Activated naive CD8-positive, alpha-beta T cell treated with anti-CD3 and anti-CD28 coated beads, Interleukin-2, amount 50 U/mL, for 16 hours (primary cell): ENCODE measurements around the gene FKRP.
"Not testable (repeated sequence)": the region's sequence is repeated elsewhere in the genome, so short reads cannot be mapped to it uniquely, and the experiment has no call there.

Experiments used
- DNase-seq: peaks from one replicate; pipeline ENCODE4 v3.0.0-alpha.2; 2020; ENCODE audit warnings: low read depth, low spot score

FKRP gene

DNA sequence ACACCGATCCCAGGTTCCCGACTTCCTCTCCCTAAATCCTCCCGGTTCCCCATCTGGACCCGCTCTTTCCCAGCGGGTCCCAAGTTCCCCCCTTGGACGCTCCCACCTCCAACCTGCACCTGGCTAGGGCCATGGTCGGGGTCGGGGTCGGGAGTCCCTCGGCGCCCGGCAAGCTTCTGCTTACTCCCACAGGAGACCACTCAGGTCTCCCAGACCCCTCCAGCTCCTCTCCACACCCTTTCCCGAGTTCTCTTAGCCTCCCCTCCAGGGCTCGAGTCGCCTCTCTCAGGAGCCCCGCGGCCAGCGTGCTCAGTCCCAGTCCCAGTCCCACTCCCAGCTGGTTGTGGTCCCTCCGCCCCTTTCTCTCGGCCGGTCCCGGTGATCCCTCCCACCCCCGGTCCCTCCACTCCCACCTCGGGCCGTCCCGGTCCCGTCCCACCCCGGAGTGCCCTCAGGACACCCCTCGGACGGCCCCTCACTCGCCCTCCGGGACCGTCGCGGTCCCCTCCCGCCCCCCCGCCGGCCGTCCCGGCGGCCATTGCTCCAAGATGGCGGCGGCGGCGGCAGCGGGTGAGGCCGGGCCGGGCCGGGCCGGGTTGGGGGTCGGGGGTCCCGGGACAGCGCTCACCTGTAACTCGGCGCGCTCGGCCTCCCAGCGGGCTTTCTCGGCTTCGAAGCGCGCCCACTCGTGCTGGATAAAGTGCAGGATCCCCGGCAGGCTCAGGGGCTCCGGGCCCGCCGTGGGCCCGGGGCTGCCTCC, at the start of gene FKRP:
Gene FKRP, plus strand, starts transcription at position 537 of the 760 bp plus-strand sequence. CDS start 9,394 bp downstream, outside the sequence.
- no peak for DNase-seq

DNA sequence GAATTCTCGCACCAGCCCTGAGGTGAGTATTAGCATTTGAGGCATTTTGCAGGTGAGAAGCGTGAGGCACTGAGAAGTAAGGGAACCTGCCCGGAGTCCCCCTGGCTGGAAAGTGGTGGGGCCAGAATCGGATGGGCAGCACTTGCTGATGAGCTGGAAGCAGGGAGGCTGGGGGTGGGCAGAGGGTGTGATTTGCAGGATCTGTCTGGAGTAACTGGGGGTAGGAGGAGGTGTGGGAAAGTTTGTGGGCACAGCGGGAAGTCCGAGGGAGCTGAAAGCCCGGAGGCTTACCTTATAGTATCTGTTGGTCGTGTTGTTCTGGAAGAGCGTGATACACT, 49.0 kb upstream of the FKRP start:
- DNase-seq: no peak

DNA sequence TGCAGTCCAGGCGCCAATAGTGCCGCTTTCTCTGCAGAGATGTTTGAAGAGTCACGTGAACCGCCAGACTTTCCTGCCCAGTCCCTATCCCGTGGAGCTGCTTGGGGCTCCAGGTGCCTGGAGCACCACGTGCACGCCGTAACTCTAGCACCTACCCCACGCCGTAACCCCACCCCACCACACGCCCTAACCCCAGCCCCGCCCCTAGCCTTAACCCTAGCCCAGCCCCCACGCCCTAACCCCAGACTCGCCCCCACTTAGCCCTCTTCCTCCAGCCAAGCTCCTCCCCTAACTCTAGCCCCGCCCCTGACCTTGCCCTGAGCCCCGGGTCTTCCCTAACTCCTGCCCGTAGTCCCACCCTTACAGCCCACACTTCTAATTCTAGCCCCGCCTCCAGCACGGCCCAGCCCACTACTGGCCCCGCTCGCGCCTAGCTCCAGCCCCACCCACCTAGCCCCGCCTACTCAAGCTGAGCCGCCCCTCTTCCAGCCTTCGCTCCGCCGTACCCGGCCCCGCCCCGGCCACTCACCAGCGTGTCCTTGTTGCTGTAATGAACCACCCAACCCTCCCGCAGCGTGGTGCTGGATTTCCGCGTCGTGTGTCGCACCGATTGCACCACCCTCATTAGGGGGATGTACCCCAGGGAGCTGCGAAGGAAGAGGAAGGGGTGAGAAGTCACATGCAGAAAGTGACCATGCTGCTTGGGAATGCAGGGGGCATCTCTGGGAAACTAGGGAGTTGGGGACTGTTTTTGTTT, 48.5 kb upstream of the FKRP start:
- DNase-seq: no peak

- no peak for DNase-seq
Observed at GRCh38 chr19:46698395-46699321, 47.2 kb upstream of the FKRP start.

DNA sequence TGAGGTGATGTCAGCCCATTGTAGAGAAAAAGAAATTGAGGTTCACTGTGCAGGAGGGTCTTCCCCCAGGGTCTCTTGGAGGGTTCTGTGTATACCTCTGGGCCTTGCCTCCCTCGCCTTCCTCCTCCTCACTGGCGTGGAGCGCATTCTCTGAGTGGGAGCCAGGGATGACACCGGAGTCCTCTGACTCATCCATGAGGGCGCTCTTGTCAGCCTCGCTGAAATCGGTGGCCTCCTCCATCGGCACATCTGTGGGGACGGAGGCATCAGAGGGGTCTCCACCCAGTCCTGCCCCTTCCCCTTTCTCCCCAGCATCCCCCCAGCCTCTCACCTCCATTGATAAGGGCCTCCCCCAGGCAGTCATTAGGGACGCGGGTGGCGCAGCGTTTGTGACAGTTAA, 45.2 kb upstream of the FKRP start:
- DNase-seq: no peak

DNA sequence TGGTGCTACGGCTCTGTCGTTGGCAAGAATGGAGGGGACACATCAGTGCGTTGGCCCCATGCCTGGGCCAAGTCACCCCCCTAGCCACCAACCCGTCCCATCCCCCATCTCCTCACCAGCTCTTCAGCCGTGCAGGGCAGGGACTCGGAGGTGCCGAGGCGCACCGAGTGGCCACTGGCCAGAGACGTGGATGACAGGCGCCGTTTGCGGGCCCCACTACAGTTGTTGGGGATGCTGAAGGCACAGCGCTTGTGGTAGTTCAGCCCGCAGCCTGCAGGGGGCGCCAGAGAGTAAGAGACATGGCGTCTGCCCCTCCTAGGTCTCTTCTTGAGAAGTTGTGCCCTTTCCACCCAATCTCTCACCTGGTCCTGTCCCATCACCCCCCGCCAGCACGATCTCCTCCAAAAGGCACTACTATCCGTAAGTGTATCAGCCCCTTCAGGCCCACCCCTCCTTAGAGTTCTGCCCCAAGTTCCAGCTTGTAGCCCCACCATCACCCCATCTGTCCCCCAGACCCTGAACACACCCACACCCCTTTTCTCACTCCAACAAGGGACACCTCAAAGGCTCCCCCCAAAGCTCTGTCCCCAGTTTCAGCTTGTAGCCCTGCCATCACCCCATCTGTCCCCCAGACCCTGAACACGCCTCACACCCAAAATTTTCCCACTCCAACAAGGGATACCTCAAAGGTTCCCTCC, 41.3 kb upstream of the FKRP start:
- DNase-seq: peak; percentile 79

GRCh38 chr19:46710687-46711086, 35.2 kb upstream of the FKRP start:
- DNase-seq: no peak

GRCh38 chr19:46712768-46713338, 33.0 kb upstream of the FKRP start:
- DNase-seq: not testable (repeated sequence)

DNA sequence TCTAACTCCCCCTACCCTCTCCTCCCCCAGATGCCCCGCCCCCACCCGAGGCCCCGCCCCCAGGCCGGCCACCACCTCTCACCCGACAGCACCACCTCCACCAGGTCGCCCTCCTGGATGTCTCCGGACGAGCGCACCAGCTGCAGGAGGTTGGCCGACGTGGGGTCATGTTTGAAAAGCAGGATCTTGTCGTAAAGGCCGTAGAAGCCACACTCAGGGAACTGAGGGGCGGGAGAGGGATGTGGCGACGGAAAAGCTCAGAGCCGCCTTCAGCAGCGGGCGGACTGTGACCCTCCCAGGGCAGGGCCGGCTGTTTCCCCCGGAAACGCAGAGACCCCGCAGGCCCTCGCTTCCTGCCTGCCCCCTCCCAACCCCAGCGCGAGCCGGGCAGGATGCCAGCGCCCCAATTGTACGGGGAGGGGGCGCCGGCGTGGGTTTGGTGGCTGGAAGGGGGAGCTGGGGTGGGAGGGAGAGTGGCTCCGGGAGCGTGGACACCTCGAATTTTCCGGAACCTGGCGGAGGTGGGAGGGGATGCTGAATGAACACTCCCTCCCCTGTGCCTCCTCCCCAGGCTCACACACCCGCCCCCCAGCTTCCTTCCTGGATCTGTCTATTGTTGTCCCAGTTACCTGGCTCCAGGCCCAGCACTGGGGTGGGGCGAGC, 31.9 kb upstream of the FKRP start:
- DNase-seq: peak; percentile 36

DNA sequence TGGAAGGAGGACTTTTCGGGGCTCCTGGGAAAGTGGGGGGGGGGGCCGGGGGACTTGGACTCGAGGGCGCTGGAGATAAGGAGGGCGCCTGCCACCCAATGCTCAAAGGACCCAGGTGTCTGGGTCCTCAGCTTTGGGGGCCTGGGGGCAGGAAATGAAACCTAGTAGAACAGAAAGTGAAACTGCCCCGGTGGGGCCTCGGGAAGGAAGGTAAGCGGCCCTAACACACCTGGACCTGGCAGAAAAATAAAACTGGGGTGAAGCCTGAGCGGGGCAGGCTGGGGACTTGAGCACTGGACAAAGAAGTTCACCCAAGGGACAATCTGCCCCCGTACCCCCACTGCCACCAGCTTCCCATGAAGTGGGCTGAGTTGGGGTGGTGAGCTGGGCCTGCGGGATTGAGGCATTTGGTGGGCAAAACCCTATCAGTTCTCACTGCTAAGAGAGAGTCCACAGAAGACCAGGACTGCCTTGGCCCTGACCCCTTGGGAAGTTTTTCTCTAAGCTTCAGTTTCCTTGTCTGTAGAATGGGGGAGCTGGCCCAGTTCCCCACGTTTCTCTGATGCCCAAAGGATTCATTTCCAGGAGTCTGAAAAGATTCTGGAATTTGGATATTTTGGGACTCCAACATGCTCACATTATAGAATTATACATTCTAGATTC, 31.3 kb upstream of the FKRP start:
- DNase-seq: peak; percentile 58

DNA sequence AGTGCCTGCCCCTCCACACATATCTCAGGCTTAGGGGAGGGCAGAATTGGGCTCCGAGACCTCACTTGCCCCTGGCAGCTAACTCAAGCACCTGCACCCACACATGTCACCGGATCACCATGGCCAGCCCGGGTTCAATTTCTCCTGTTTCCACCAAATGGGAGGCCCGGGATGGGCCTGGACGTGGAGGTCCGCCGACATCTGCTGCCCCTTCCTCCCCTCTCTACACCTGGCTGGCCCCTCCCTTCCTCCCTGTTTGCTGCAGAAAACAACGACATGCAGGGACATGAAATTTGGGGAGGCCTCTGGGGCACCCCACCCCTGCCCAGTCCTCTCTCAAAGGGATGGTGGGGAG, 30.3 kb upstream of the FKRP start:
- no peak for DNase-seq

- DNase-seq: no peak
Observed at GRCh38 chr19:46715975-46716671, 29.7 kb upstream of the FKRP start.

GRCh38 chr19:46716672-46717033, 29.2 kb upstream of the FKRP start:
- no peak for DNase-seq

DNA sequence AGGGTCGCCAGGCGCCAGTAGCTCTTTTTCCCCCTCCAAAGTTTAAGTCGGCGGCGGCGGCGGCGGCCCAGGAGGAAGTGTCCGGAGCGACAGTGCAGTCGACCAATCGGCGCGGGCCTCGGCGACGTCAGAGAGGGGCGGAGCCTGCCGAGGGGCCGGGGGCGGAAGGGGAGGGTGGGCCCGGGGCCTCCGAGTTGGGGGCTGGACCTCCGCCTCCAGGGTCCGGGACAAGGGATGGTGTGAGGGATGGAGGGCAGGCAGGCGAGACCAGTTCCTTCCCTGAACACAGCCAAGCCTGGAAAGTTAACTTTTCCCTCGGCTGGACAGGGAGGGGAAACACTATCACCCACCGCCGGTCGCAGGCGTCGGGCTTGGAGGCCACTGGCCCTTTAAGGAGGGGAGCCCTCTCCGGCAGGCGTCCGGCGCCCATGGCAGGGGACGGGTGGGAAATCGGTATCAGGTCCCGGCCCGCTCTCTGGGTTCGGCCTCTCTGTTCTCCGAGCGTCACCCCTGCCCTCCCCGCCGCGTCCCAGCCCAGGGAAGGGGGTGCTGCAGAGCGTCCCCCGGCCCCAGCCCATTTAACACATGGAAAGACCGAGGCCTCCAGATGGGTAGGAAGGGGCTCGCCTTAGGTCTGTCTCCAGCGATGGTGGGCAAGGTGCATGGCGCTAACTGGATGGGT, 28.7 kb upstream of the FKRP start, which contains the start of gene PRKD2:
Gene PRKD2, minus strand, starts transcription at position 81 of the 682 bp plus-strand sequence. CDS start 744 bp downstream, outside the sequence.
- DNase-seq: peak; percentile 76

- DNase-seq: no peak
Observed at GRCh38 chr19:46717716-46718143, 28.1 kb upstream of the FKRP start.

DNA sequence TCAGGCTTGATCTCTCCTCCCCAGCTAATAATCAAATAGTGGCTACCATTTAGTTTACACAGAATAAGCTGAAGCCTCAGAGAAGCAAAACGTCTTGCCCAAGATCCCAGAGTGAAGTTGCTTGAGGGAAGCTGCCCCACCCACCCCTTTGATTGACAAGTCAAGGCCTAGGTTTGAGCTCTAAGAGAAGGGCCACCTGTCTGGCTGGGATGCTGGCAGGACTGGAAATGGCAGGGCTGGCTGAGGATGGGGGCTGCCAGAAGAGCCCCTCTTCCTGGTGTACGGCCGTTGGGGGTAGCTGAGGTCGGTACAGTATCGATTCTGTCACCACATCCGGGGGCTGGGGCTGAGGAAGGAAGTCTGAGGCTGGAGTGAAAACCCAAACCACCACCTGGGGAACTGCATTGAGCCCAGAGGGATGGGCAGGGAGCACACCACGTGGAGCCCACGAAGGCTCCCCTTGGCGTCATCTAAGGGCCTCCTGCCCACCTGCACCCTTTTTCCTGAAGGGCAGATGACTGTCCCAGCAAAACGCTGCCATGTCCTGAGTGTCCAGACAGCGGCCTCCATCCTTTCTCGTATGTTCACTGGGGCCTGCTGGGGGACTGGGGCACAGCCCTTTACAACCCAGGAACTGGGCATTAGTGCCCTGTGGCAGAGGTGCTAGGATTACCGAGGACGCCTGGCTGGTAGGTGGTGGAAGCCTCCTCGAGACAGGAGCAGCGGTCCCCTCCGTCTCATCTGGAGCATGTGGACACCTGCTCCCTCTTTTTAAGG, 27.5 kb upstream of the FKRP start:
- peak; percentile 6 for DNase-seq

DNA sequence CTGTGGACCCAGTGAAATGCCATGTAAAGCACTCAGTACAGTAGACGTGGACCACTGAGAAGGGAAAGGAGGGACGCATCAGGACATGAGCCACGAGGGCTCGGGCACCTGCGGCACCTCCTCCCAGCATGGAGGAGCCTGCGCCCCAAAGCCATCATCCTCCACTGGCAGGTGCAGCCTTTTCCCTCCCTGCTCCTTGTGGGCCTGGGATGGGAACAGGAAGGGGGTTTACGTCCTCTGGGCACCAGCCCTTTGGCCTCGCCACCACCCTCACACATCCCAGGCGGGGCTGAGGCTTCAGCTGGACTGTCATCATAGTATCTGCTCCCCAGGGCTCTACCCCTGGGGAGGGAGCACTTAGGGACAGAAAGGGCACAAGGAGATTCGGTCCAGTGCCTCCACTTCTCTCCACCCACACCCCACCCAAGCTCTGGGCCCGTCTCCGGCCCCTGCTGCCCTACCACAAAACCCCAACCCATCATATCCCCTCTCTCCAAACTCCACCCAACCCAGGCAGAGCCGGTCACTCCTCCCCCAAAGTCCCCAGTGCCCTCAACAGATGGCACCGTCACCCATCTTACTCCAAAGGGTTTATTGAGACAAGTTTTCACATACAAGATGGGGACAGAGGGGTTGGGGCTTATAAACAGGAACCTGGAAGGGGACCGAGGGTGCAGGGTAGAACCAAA, 26.8 kb upstream of the FKRP start:
- no peak for DNase-seq
